HepG2 (cell line): Measurements from ENCODE around the gene PPP1R13B.

Source experiments
- BCL6 ChIP-seq: IDR thresholded peaks from 2 replicates; pipeline ENCODE4 v1.6.1; 2016; ENCODE audit warnings: missing genetic modification reagents, missing compliant biosample characterization
- FOXK1 ChIP-seq: sonication (generic); formaldehyde crosslinking; IDR thresholded peaks from 2 replicates; pipeline ENCODE4 v1.4.0; 2020; ENCODE audit warnings: low read depth, missing genetic modification reagents, borderline replicate concordance
- RAD21 ChIP-seq: fragments of 450-650 bp; formaldehyde crosslinking; IDR thresholded peaks from 2 replicates; pipeline ENCODE4 v1.5.0; 2020; ENCODE audit warnings: mild to moderate bottlenecking
- ZKSCAN1 ChIP-seq: fragments of 150-350 bp; IDR thresholded peaks from 2 replicates; pipeline ENCODE4 v1.6.1; 2014; ENCODE audit warnings: low read length
- ZNF501 ChIP-seq: sonication (generic); formaldehyde crosslinking; IDR thresholded peaks from 2 replicates; pipeline ENCODE4 v1.5.1; 2020; ENCODE audit warnings: mild to moderate bottlenecking, moderate library complexity, missing genetic modification reagents
- ZNF574 ChIP-seq: sonication (generic); formaldehyde crosslinking; IDR thresholded peaks from 2 replicates; pipeline ENCODE4 v1.4.0; 2020; ENCODE audit warnings: missing genetic modification reagents
- ZNF607 ChIP-seq: sonication (generic); formaldehyde crosslinking; IDR thresholded peaks from 2 replicates; pipeline ENCODE4 v1.5.1; 2020; ENCODE audit warnings: missing genetic modification reagents, mild to moderate bottlenecking, borderline replicate concordance

DNA sequence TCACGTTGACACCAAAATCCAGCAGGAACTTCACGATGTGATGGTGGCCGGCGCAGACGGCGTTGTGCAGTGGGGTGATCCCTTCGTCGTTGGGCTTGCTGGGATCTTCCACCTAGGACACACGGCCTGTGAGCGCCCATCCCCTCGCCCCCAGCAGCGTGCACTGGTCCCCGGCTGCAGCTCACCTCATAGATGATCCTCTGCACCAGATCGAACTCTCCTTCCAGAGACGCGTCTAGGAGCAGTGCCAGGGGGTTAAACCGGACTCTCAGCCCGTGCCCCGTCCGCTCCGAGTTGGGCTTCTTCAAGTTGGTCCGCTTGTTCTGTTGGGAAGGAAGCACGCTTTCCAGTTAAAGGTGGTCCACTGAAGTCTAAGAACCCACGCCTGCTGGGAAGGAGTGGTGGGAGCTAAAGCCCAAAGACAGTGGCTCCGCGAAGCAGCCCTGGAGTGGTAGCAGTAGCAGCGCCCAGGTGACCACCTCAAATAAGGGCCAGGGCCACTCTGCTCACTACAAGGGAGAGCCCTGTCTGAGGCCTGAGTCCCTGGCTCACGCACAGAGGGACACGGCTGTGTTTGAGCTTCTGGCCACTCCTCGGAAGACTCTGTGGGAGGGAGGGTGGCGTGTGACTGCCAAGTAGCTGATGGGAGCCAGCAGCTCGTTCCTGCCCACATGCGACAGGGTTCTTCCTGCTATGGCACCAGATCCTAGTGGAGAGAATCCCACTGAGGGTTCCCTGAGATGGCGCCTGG is 108.5 kb downstream of the PPP1R13B start:
- TF ChIP-seq ZNF607 (CRISPR knock-in tag) = no peak
- no peak for TF ChIP-seq ZNF501 (CRISPR knock-in tag)
- TF ChIP-seq BCL6 = no peak
- no peak for TF ChIP-seq ZNF574
- TF ChIP-seq ZKSCAN1 = no peak
- no peak for TF ChIP-seq RAD21 (CRISPR knock-in tag)
- no peak for TF ChIP-seq FOXK1
